Psoas muscle (tissue), 8 donors: Measurements from ENCODE around the gene FBF1. TPM values are rescaled to one million over a fixed set of nuclear protein-coding genes. Genes with fewer than 3 reads are reported as not detected.
A peak's percentile ranks its signal among the peaks of the same experiment; 100 is the strongest.

ENCODE experiments used
- ATAC-seq, 4 donors: fragments of 200-7000 bp; cut with Tn5 transposase; one replicate each; pipeline ENCODE4 v1.9.1; 2020; ENCODE audit warnings: moderate library complexity in 3 of 4, mild to moderate bottlenecking in 2 of 4
- DNase-seq, 2 donors: peaks; one replicate each; pipeline ENCODE4 v3.0.0-alpha.2; 2020
- H3K27ac ChIP-seq: fragments of 200-600 bp; one replicate; pipeline ENCODE4 v1.8.0; 2022
- H3K27me3 ChIP-seq, 3 donors: fragments of 200-600 bp in 1 of 3; one replicate each; pipeline versions ENCODE4 v1.6.1 to v1.8.0; 2013 to 2022; ENCODE audit warnings: low read length in 2 of 3, mild to moderate bottlenecking in 2 of 3, moderate library complexity in 1 of 3; ENCODE audit not compliant: insufficient read depth in 3 of 3
- H3K36me3 ChIP-seq, 2 donors: fragments of 200-600 bp in 1 of 2; one replicate each; pipeline versions ENCODE4 v1.6.1 to v1.8.0; 2013 to 2022; ENCODE audit warnings: low read depth in 1 of 2, mild to moderate bottlenecking in 1 of 2, moderate library complexity in 1 of 2; ENCODE audit not compliant: insufficient read depth in 1 of 2
- H3K4me1 ChIP-seq: fragments of 200-600 bp; one replicate; pipeline ENCODE4 v1.8.0; 2022
- H3K4me3 ChIP-seq: fragments of 200-600 bp; one replicate; pipeline ENCODE4 v1.8.0; 2022; ENCODE audit warnings: mild to moderate bottlenecking
- H3K9me3 ChIP-seq: fragments of 200-600 bp; one replicate; pipeline ENCODE4 v1.8.0; 2022
- CTCF ChIP-seq: fragments of 200-600 bp; IDR thresholded peaks from one replicate; pipeline ENCODE4 v1.8.0; 2022; ENCODE audit warnings: antibody characterized with exemption
- WGBS, 3 donors: extraction: QIAGEN DNeasy Blood & Tissue Kit; methylation state at CpG; one replicate each; pipeline versions ENCODE4 v1.1.6 to v1.1.7; 2013; 5-methylcytosine and 5-hydroxymethylcytosine counted together
- intact Hi-C, 2 donors: fragments of 100-400 bp; cut with DNase I; formaldehyde crosslinking; loops; one replicate each; pipeline versions ENCODE4 v1.11.0 to v1.14.2; 2022
- polyA plus RNA-seq, 3 donors: library from polyadenylated mRNA; stranded (reverse); fragments of 200-250 nt; gene quantifications; one replicate each; pipeline ENCODE4 v1.2.3, GENCODE V29; 2013
- total RNA-seq, 4 donors: library from RNA; stranded (reverse); fragmentation: NEBNext Ultra II Directional in 2 of 4; extraction: Animal tissue kit (Norgen Biotek cat#: 25700) in 2 of 4; gene quantifications; one replicate each; pipeline versions ENCODE4 v1.2.1 to v1.2.4, GENCODE V29; 2021 to 2023
- donor health status: healthy with polysubstance abuse.
- donor health status: DM: no; HTN: no; CAD: no; lungs with moderate emphysema.
- donor health status: Bipolar disorder and iron deficiency.
- donor health status: healthy.
- donor health status: DM: yes; HTN: yes; CAD: no.
- donor health status: DM: no; HTN: no; CAD: no.
- donor health status: DM: no; HTN: no; CAD: no.
- donor health status: DM: yes; HTN: yes; CAD: no.

Gene FBF1
- total and polyA plus RNA-seq, 7 donors: 1.8 to 10.4 (median 3.7) TPM

- WGBS, 3 donors: 3 to 5% (median 4%) methylated on average over 34 to 41 of the region's 41 CpGs
- Histone ChIP-seq H3K36me3 (peaks cover 0 to 20% of the 10 kb centered on the region in 2 donors), H3K27me3 (no peaks in the 10 kb centered on the region), H3K9me3 (no peaks in the 10 kb centered on the region), H3K4me3 (peak overlapping the region; percentile 77), H3K4me1 (peaks cover 40% of the 10 kb centered on the region), H3K27ac (peak overlapping the region; percentile 90)
- peak; percentile 69 to 75 (median 72) for ATAC-seq
- no peak for TF ChIP-seq CTCF
- DNase-seq: peak; percentile 94 to 95
- intact Hi-C loops: loop anchor here in 1 of 2 donors (2.0 kb wide), 1 partner anchor 22 kb away; the partner anchor contains the start of gene WBP2
Observed at GRCh38 chr17:75876938-75877751, 63.7 kb downstream of the FBF1 start.

- intact Hi-C loops: loop anchor here in 1 of 2 donors (2.0 kb wide), 1 partner anchor 22 kb away; the partner anchor contains the start of gene WBP2
- 25 to 40% (median 25%) methylated on average over 21 to 26 of the region's 26 CpGs for WGBS, 3 donors
- peak overlapping the region; percentile 77 for H3K4me3 ChIP-seq
- TF ChIP-seq CTCF: no peak
- H3K4me1 ChIP-seq: peaks cover 40% of the 10 kb centered on the region
- peaks cover 0 to 20% of the 10 kb centered on the region in 2 donors for H3K36me3 ChIP-seq
- no peaks in the 10 kb centered on the region for H3K27me3 ChIP-seq
- ATAC-seq: peak in 3 of 4 donors; percentile 1 to 15 (median 2)
- no peaks in the 10 kb centered on the region for H3K9me3 ChIP-seq
- peak in 1 of 2 donors; percentile 47 for DNase-seq
- peak overlapping the region; percentile 90 for H3K27ac ChIP-seq
Observed at GRCh38 chr17:75876190-75876937, 64.5 kb downstream of the FBF1 start.

- peak in 1 of 2 donors; percentile 68 for DNase-seq
- WGBS, 3 donors: 38 to 48% (median 41%) methylated on average over 4 to 5 of the region's 5 CpGs
- H3K36me3 ChIP-seq: peaks cover 0 to 20% of the 10 kb centered on the region in 2 donors
- H3K4me1 ChIP-seq: peaks cover 40% of the 10 kb centered on the region
- intact Hi-C loops: loop anchor here in 1 of 2 donors (2.0 kb wide), 1 partner anchor 21 kb away; the partner anchor contains the start of gene WBP2
- H3K27me3 ChIP-seq: no peaks in the 10 kb centered on the region
- H3K4me3 ChIP-seq: peak overlapping the region; percentile 77
- peak in 3 of 4 donors; percentile 2 to 18 (median 5) for ATAC-seq
- peak overlapping the region; percentile 90 for H3K27ac ChIP-seq
- no peak for TF ChIP-seq CTCF
- no peaks in the 10 kb centered on the region for H3K9me3 ChIP-seq
Observed at GRCh38 chr17:75875940-75876189, 65.0 kb downstream of the FBF1 start.

- H3K27me3 ChIP-seq: no peaks in the 10 kb centered on the region
- H3K4me1 ChIP-seq: peaks cover 40% of the 10 kb centered on the region
- intact Hi-C loops: no loop called here
- H3K36me3 ChIP-seq: peaks cover 0 to 20% of the 10 kb centered on the region in 2 donors
- DNase-seq: no peak
- ATAC-seq: no peak
- peak overlapping the region; percentile 77 for H3K4me3 ChIP-seq
- TF ChIP-seq CTCF: no peak
- no peaks in the 10 kb centered on the region for H3K9me3 ChIP-seq
- peak overlapping the region; percentile 90 for H3K27ac ChIP-seq
- WGBS, 3 donors: 52 to 57% (median 57%) methylated on average over 18 of the region's 18 CpGs
Observed at GRCh38 chr17:75875182-75875939, 65.5 kb downstream of the FBF1 start.
